K562 (cell line): ENCODE data around the gene DNMT1. TPM values are rescaled to one million over a fixed set of nuclear protein-coding genes. Genes with fewer than 3 reads are reported as not detected.

Source experiments
- ATAC-seq: fragments of 200-7000 bp; cut with Tn5 transposase; 3 replicates; pipeline ENCODE4 v1.9.1; 2020; ENCODE audit warnings: moderate library complexity
- BruUV-seq: library from RNA; stranded (reverse); fragments of 400-500 nt; replicated peaks from 2 replicates; lab custom pipeline; 2021; lab: Mats Ljungman, UMichigan
- CTCF ChIA-PET: fragments of 300-600 bp; formaldehyde crosslinking; extraction: SDS; loops from one replicate; lab custom pipeline; 2021; ENCODE audit warnings: low intra/inter-chr PET ratio; lab: Yijun Ruan, JAX
- POLR2A ChIA-PET: fragments of 300-600, 350-650 bp; sonication (Branson Sonifier 250); formaldehyde crosslinking; extraction: SDS; loops from one replicate; lab custom pipeline; 2021; ENCODE audit warnings: antibody characterized with exemption, inconsistent platforms; lab: Yijun Ruan, JAX
- DNase-seq, 4 experiments: peaks; one replicate each; pipeline versions ENCODE4 v3.0.0 to v3.0.0-alpha.2; 2011 to 2018; ENCODE audit warnings: low spot score in 3 of 4, mixed read lengths in 3 of 4; ENCODE audit errors: extremely low read depth in 1 of 4
- FAIRE-seq: peaks from 2 replicates; lab custom pipeline; 2011; peaks lifted over from hg19 to GRCh38; lab: Jason Lieb, UNC
- H2AFZ ChIP-seq: 2 replicates; pipeline ENCODE4 v1.6.0; 2011; ENCODE audit warnings: low read depth, low read length, control low read depth, inconsistent platforms
- H3K27ac ChIP-seq: fragments of 200-600 bp; 3 replicates; pipeline ENCODE4 v1.8.0; 2011; ENCODE audit warnings: low read depth, mild to moderate bottlenecking, control low read depth, inconsistent platforms, low read length, moderate library complexity, mixed read lengths; ENCODE audit errors: extremely low read depth
- H3K27me3 ChIP-seq, 2 experiments: fragments of 300-600 bp in 1 of 2; 2 replicates in 1 of 2; 3 replicates in 1 of 2; pipeline versions ENCODE4 v1.6.0 to v1.8.0; 2011; ENCODE audit warnings: inconsistent platforms in 2 of 2, low read length in 2 of 2, mild to moderate bottlenecking in 1 of 2, mixed read lengths in 1 of 2, moderate library complexity in 1 of 2; ENCODE audit not compliant: control insufficient read depth in 2 of 2, insufficient read depth in 2 of 2
- H3K36me3 ChIP-seq: fragments of 300-600 bp; 3 replicates; pipeline ENCODE4 v1.8.0; 2011; ENCODE audit warnings: mild to moderate bottlenecking, low read length, inconsistent platforms; ENCODE audit not compliant: control insufficient read depth, insufficient read depth
- H3K4me1 ChIP-seq, 2 experiments: fragments of 200-600 bp in 1 of 2; replicated peaks in 1 of 2; 2 replicates in 1 of 2; 3 replicates in 1 of 2; pipeline versions ENCODE4 v1.5.1 to v1.8.0; 2011; ENCODE audit warnings: inconsistent platforms in 2 of 2, low read length in 2 of 2, mild to moderate bottlenecking in 1 of 2, mixed read lengths in 1 of 2, moderate library complexity in 1 of 2; ENCODE audit not compliant: control insufficient read depth in 2 of 2, insufficient read depth in 2 of 2
- H3K4me2 ChIP-seq: 2 replicates; pipeline ENCODE4 v1.6.1; 2011; ENCODE audit warnings: low read length, control low read depth, inconsistent platforms, mixed read lengths; ENCODE audit not compliant: insufficient read depth
- H3K4me3 ChIP-seq: fragments of 200-600 bp; sonication (generic), shearing (Covaris generic); 2 replicates; pipeline ENCODE4 v1.5.1; 2016; ENCODE audit warnings: control low read depth, inconsistent platforms
- H3K79me2 ChIP-seq: fragments of 200-600 bp; 3 replicates; pipeline ENCODE4 v1.8.0; 2011; ENCODE audit warnings: low read length, inconsistent platforms; ENCODE audit not compliant: control insufficient read depth, insufficient read depth
- H3K9ac ChIP-seq, 2 experiments: 2 replicates each; pipeline versions ENCODE4 v1.6.0 to v1.6.1; 2011; ENCODE audit warnings: low read depth in 2 of 2, low read length in 2 of 2, control low read depth in 1 of 2, inconsistent platforms in 1 of 2, mild to moderate bottlenecking in 1 of 2, mixed read lengths in 1 of 2; ENCODE audit not compliant: insufficient read depth in 1 of 2
- H3K9me1 ChIP-seq: one replicate; pipeline ENCODE4 v1.6.0; 2011; ENCODE audit warnings: inconsistent platforms, mild to moderate bottlenecking, low read length, moderate library complexity; ENCODE audit not compliant: control insufficient read depth, insufficient read depth
- H3K9me3 ChIP-seq: replicated peaks from 2 replicates; pipeline ENCODE4 v1.5.1; 2011; ENCODE audit warnings: low read depth, low read length, inconsistent platforms; ENCODE audit not compliant: control insufficient read depth, insufficient read depth
- H4K20me1 ChIP-seq: replicated peaks from 2 replicates; pipeline ENCODE4 v1.6.1; 2011; ENCODE audit warnings: low read length, inconsistent platforms, mixed read lengths; ENCODE audit not compliant: control insufficient read depth, insufficient read depth
- BRD4 ChIP-seq: fragments of 200-600 bp; sonication (generic); IDR thresholded peaks from 2 replicates; pipeline ENCODE4 v1.6.1; 2017; ENCODE audit warnings: inconsistent platforms
- CCAR2 ChIP-seq: fragments of 200-400 bp; formaldehyde crosslinking; IDR thresholded peaks from 2 replicates; pipeline ENCODE4 v1.6.1; 2017; ENCODE audit warnings: mild to moderate bottlenecking, low read depth, low read length
- DPF2 ChIP-seq: fragments of 450-650 bp; IDR thresholded peaks from 2 replicates; pipeline ENCODE4 v1.6.1; 2016
- HNRNPUL1 ChIP-seq: fragments of 200-400 bp; formaldehyde crosslinking; IDR thresholded peaks from 2 replicates; pipeline ENCODE4 v1.6.1; 2017; ENCODE audit warnings: low read length
- KDM5B ChIP-seq: fragments of 200-600 bp; sonication (generic); IDR thresholded peaks from 2 replicates; pipeline ENCODE4 v1.6.1; 2012; ENCODE audit warnings: low read depth, mild to moderate bottlenecking, moderate library complexity, low read length, control low read depth, inconsistent platforms; ENCODE audit not compliant: insufficient replicate concordance
- MAFK ChIP-seq: IDR thresholded peaks from 2 replicates; pipeline ENCODE4 v1.6.1; 2011; ENCODE audit warnings: low read length, improper control_type of control experiment
- MBD2 ChIP-seq: sonication (generic); IDR thresholded peaks from 2 replicates; pipeline ENCODE4 v1.6.1; 2016; ENCODE audit warnings: low read depth, borderline replicate concordance
- MYC ChIP-seq, 2 experiments: fragments of 250-450 bp in 1 of 2; sonication (Bioruptor Pico) in 1 of 2; IDR thresholded peaks; 2 replicates each; pipeline versions ENCODE4 v1.5.1 to v1.6.1; 2012 to 2021; ENCODE audit warnings: low read depth in 2 of 2, borderline replicate concordance in 1 of 2, improper control_type of control experiment in 1 of 2, low read length in 1 of 2, mild to moderate bottlenecking in 1 of 2, moderate library complexity in 1 of 2
- RERE ChIP-seq: sonication (generic); formaldehyde crosslinking; IDR thresholded peaks from 2 replicates; pipeline ENCODE4 v1.8.0; 2023; ENCODE audit warnings: missing genetic modification reagents, mild to moderate bottlenecking, borderline replicate concordance
- ZNF696 ChIP-seq: fragments of 250-450 bp; sonication (Bioruptor Pico); conservative IDR thresholded peaks from 2 replicates; pipeline ENCODE4 v1.4.0; 2020; ENCODE audit warnings: mild to moderate bottlenecking, moderate library complexity
- WGBS: fragments of 100-300 bp; shearing (Covaris generic); methylation state at CpG from one replicate; pipeline ENCODE4 v1.1.6; 2016; ENCODE audit warnings: low coverage, mixed read lengths; ENCODE audit not compliant: insufficient coverage; ENCODE audit errors: missing lambda C conversion rate; 5-methylcytosine and 5-hydroxymethylcytosine counted together
- in situ Hi-C: fragments of 300-500 bp; cut with MboI; formaldehyde crosslinking; loops from 4 replicates; pipeline ENCODE4 v1.15.0; 2018; ENCODE audit warnings: inconsistent platforms, mixed read lengths
- intact Hi-C: fragments of 100-400 bp; cut with micrococcal nuclease; formaldehyde crosslinking; loops from 2 replicates; pipeline ENCODE4 v1.14.2; 2022
- polyA plus RNA-seq, 8 experiments: library from polyadenylated mRNA; depleted of rRNA in 4 of 8; stranded (reverse) in 5 of 8; unstranded in 3 of 8; fragments of >200 nt; fragmentation: Nextera tagmentation in 2 of 8; fragmentation: Illumina TruSeq in 1 of 8; extraction: Ambion mirVana in 2 of 8; extraction: Trizol in 1 of 8; gene quantifications; 2 replicates each; pipeline versions ENCODE4 v1.2.1 to v1.2.3, GENCODE V29; 2011 to 2014; ENCODE audit warnings: inconsistent platforms in 1 of 8, missing spikeins in 1 of 8
- total RNA-seq, 7 experiments: library from RNA; depleted of rRNA in 6 of 7; stranded (reverse); fragments of >200 nt in 6 of 7; fragmentation: Illumina TruSeq in 2 of 7; extraction: Trizol in 2 of 7; gene quantifications; 2 replicates each; pipeline versions ENCODE4 v1.2.1 to v1.2.3, GENCODE V29; 2011 to 2021; ENCODE audit warnings: low replicate concordance in 1 of 7
- TF ChIP-seq, protein P1 (sequence below): sonication (generic); formaldehyde crosslinking; IDR thresholded peaks from 2 replicates; pipeline ENCODE4 v1.8.0; 2022; ENCODE audit warnings: missing genetic modification reagents, mild to moderate bottlenecking, borderline replicate concordance

DNMT1 gene
- total and polyA plus RNA-seq, 9 of the 15 experiments (the other 6 are each of a cell fraction or from before 2014, with no cell fraction given), result 80.1 to 271 (median 121) TPM

DNA sequence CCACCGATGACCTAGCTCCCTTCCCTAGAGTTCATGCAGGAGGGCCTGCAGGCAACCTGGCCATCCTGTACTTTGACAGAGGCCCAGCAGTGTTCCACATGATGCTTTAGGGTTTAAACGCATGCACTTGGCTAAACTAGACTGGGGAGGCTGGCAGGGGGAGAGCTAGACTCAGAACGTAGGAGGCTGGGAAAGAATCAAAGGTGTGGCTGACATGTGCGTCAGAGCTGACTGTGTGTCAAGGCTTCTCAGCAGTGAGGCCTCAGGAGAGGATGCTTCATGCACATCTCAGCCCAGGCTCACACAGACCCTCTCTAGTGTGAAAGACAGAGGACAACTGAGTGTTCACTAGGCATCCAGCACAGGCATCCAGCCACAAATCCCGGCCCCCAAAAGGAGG, 28.7 kb downstream of the DNMT1 start:
- Histone ChIP-seq H3K4me1 (no peaks in the 10 kb centered on the region), H3K27ac (no peak overlapping the region), H3K9me3 (no peaks in the 10 kb centered on the region), H3K9ac (no peak overlapping the region), H3K4me2 (no peak overlapping the region), H4K20me1 (no peaks in the 10 kb centered on the region), H2AFZ (no peak overlapping the region), H3K79me2 (no peaks in the 10 kb centered on the region), H3K4me3 (no peak overlapping the region), H3K36me3 (peaks cover 91% of the 10 kb centered on the region), H3K27me3 (no peaks in the 10 kb centered on the region), H3K9me1 (no peaks in the 10 kb centered on the region)
- no TSS peak for BruUV-seq
- POLR2A ChIA-PET, result interaction anchor here (0.7 kb wide), 1 partner anchor 14 kb away, joined by 3 read pairs; no protein-coding TSS in a partner anchor
- DNase-seq (no peak), FAIRE-seq (no peak), ATAC-seq (no peak)
- CTCF ChIA-PET, result no interaction called here
- WGBS, result 89% methylated on average over 4 of the region's 5 CpGs
- intact Hi-C loops, result no loop called here
- no peak for TF ChIP-seq BRD4
- TF ChIP-seq, protein P1, sequence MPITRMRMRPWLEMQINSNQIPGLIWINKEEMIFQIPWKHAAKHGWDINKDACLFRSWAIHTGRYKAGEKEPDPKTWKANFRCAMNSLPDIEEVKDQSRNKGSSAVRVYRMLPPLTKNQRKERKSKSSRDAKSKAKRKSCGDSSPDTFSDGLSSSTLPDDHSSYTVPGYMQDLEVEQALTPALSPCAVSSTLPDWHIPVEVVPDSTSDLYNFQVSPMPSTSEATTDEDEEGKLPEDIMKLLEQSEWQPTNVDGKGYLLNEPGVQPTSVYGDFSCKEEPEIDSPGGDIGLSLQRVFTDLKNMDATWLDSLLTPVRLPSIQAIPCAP (CRISPR knock-in tag), result no peak
- TF ChIP-seq ZNF696 (CRISPR knock-in tag), result no peak
- no peak for TF ChIP-seq MYC (IDR thresholded peaks at IDR 0.05; ENCODE audit: low read depth, low read length)
- no peak for TF ChIP-seq MYC (CRISPR knock-in tag; IDR thresholded peaks at IDR 0.05; ENCODE audit: borderline replicate concordance, low read depth)
- TF ChIP-seq KDM5B, result no peak
- TF ChIP-seq HNRNPUL1, result no peak
- no peak for TF ChIP-seq MBD2
- no peak for TF ChIP-seq RERE
- TF ChIP-seq DPF2, result no peak
- TF ChIP-seq MAFK, result no peak
- no peak for TF ChIP-seq CCAR2
- in situ Hi-C loops, result no loop called here
